ENCODE results near the gene CCDC92.

GRCh38 chr12:123907726-123908476 is 64.7 kb downstream of the CCDC92 start:
- TF ChIP-seq CTCF (IDR thresholded peaks at IDR 0.05) = no peak
- TF ChIP-seq POLR2A (IDR thresholded peaks at IDR 0.05) = no peak
